ENCODE measurements around the gene TNFRSF13B.
"Not testable (repeated sequence)": the region's sequence is repeated elsewhere in the genome, so short reads cannot be mapped to it uniquely, and the experiment has no call there.

The TNFRSF13B gene

GRCh38 chr17:17004997-17005614, 33.2 kb upstream of the TNFRSF13B start:
- DNase-seq = not testable (repeated sequence)

- DNase-seq = no peak
Observed at GRCh38 chr17:17004251-17004996, 32.5 kb upstream of the TNFRSF13B start.

GRCh38 chr17:17002731-17003715, 31.1 kb upstream of the TNFRSF13B start:
- DNase-seq = not testable (repeated sequence)

GRCh38 chr17:17001874-17002520, 30.1 kb upstream of the TNFRSF13B start:
- DNase-seq = peak; percentile 8 to 80

GRCh38 chr17:17001076-17001777, 29.3 kb upstream of the TNFRSF13B start:
- no peak for DNase-seq

- DNase-seq = no peak
Observed at GRCh38 chr17:16999931-17000625, 28.2 kb upstream of the TNFRSF13B start.

GRCh38 chr17:16997514-16998429, 25.9 kb upstream of the TNFRSF13B start:
- no peak for DNase-seq

GRCh38 chr17:16996726-16997125, 24.8 kb upstream of the TNFRSF13B start:
- DNase-seq = not testable (repeated sequence)

- no peak for DNase-seq
Observed at GRCh38 chr17:16995930-16996329, 24.0 kb upstream of the TNFRSF13B start.

- DNase-seq = no peak
Observed at GRCh38 chr17:16994631-16995030, 22.7 kb upstream of the TNFRSF13B start.

GRCh38 chr17:16991349-16992009, 19.6 kb upstream of the TNFRSF13B start:
- DNase-seq = peak in 1 of 2 experiments; percentile 70

- no peak for DNase-seq
Observed at GRCh38 chr17:16989953-16990860, 18.3 kb upstream of the TNFRSF13B start.

GRCh38 chr17:16989230-16989952, 17.5 kb upstream of the TNFRSF13B start:
- DNase-seq = no peak

GRCh38 chr17:16988749-16989229, 16.9 kb upstream of the TNFRSF13B start:
- no peak for DNase-seq

- no peak for DNase-seq
Observed at GRCh38 chr17:16987830-16988601, 16.1 kb upstream of the TNFRSF13B start.

- DNase-seq = no peak
Observed at GRCh38 chr17:16987066-16987829, 15.3 kb upstream of the TNFRSF13B start.
